Uterus (tissue), 2 donors: Measurements from ENCODE around the gene KCNMB2.

ENCODE experiments used
- CTCF ChIP-seq, 4 experiments: fragments of 200-600 bp in 2 of 4; fragments of 450-650 bp in 2 of 4; sonication (generic) in 2 of 4; IDR thresholded peaks; one replicate each; pipeline ENCODE4 v1.5.1; 2016 to 2019; ENCODE audit warnings: antibody characterized with exemption in 4 of 4, mild to moderate bottlenecking in 2 of 4, moderate library complexity in 1 of 4
- POLR2A ChIP-seq, 2 donors: fragments of 450-650 bp; IDR thresholded peaks; one replicate each; pipeline ENCODE4 v1.6.1; 2016; ENCODE audit warnings: antibody characterized with exemption in 2 of 2, mild to moderate bottlenecking in 1 of 2, moderate library complexity in 1 of 2

GRCh38 chr3:178624276-178624675 lies 88.0 kb downstream of the KCNMB2 start:
- TF ChIP-seq CTCF (IDR thresholded peaks at IDR 0.05) = no peak
- TF ChIP-seq POLR2A (IDR thresholded peaks at IDR 0.05) = no peak
